NCI-H2171 (cell line): ENCODE data around the gene SIN3A.
"Not testable (repeated sequence)": the region's sequence is repeated elsewhere in the genome, so short reads cannot be mapped to it uniquely, and the experiment has no call there.

Experiments
- DNase-seq: peaks from one replicate; lab custom pipeline; 2025; lab: John Stamatoyannopoulos, UW

The SIN3A gene

GRCh38 chr15:75450307-75451201 lies 936 bp downstream of the SIN3A start:
- DNase-seq: peak; percentile 98

GRCh38 chr15:75449585-75450306 lies 1.7 kb downstream of the SIN3A start:
- DNase-seq: no peak

- DNase-seq: not testable (repeated sequence)
Measured at GRCh38 chr15:75448171-75448570, 3.3 kb downstream of the SIN3A start.

- no peak for DNase-seq
Measured at GRCh38 chr15:75446151-75446550, 5.3 kb downstream of the SIN3A start.

- not testable (repeated sequence) for DNase-seq
Measured at GRCh38 chr15:75445324-75445723, 6.2 kb downstream of the SIN3A start.

- not testable (repeated sequence) for DNase-seq
Measured at GRCh38 chr15:75443972-75444453, 7.5 kb downstream of the SIN3A start.

- no peak for DNase-seq
Measured at GRCh38 chr15:75437721-75438120, 13.8 kb downstream of the SIN3A start.

GRCh38 chr15:75436881-75437280 lies 14.6 kb downstream of the SIN3A start:
- no peak for DNase-seq

GRCh38 chr15:75431682-75432081 lies 19.8 kb downstream of the SIN3A start:
- DNase-seq: no peak

- DNase-seq: no peak
Measured at GRCh38 chr15:75431270-75431669, 20.2 kb downstream of the SIN3A start.

GRCh38 chr15:75430259-75430658 lies 21.2 kb downstream of the SIN3A start:
- no peak for DNase-seq

- DNase-seq: no peak
Measured at GRCh38 chr15:75428152-75428551, 23.3 kb downstream of the SIN3A start.

- no peak for DNase-seq
Measured at GRCh38 chr15:75425966-75426500, 25.5 kb downstream of the SIN3A start.

- no peak for DNase-seq
Measured at GRCh38 chr15:75422554-75422953, 28.9 kb downstream of the SIN3A start.

- DNase-seq: no peak
Measured at GRCh38 chr15:75420698-75421097, 30.8 kb downstream of the SIN3A start.

GRCh38 chr15:75416584-75416983 lies 34.9 kb downstream of the SIN3A start:
- DNase-seq: no peak

GRCh38 chr15:75410196-75410595 lies 41.3 kb downstream of the SIN3A start:
- DNase-seq: no peak

- no peak for DNase-seq
Measured at GRCh38 chr15:75407083-75407482, 44.4 kb downstream of the SIN3A start.

GRCh38 chr15:75403892-75404291 lies 47.6 kb downstream of the SIN3A start:
- no peak for DNase-seq

GRCh38 chr15:75397494-75397893 lies 54.0 kb downstream of the SIN3A start:
- DNase-seq: no peak

- no peak for DNase-seq
Measured at GRCh38 chr15:75389791-75390382, 61.6 kb downstream of the SIN3A start.

- not testable (repeated sequence) for DNase-seq
Measured at GRCh38 chr15:75383986-75384385, 67.5 kb downstream of the SIN3A start.
